ENCODE data around the gene FAM163B.

- TF ChIP-seq CTCF (IDR thresholded peaks at IDR 0.05): no peak
- no peak for TF ChIP-seq POLR2A (IDR thresholded peaks at IDR 0.05)
- no peak for TF ChIP-seq POLR2AphosphoS5 (IDR thresholded peaks at IDR 0.05)
- TF ChIP-seq EP300 (IDR thresholded peaks at IDR 0.05; ENCODE audit: low read depth): no peak
Measured at GRCh38 chr9:133554729-133555128, 54.5 kb downstream of the FAM163B start.

Data from transverse colon (tissue), 4 donors.